HG02970 (cell line): Measurements from ENCODE around the gene ISG20.

Source experiments
- ATAC-seq: cut with Tn5 transposase; IDR thresholded peaks from one replicate; pipeline ENCODE4 v1.9.1; 2021; ENCODE audit warnings: mild to moderate bottlenecking, moderate library complexity, moderate number of reproducible peaks; ENCODE audit not compliant: unreplicated experiment, low FRiP score

The ISG20 gene

DNA sequence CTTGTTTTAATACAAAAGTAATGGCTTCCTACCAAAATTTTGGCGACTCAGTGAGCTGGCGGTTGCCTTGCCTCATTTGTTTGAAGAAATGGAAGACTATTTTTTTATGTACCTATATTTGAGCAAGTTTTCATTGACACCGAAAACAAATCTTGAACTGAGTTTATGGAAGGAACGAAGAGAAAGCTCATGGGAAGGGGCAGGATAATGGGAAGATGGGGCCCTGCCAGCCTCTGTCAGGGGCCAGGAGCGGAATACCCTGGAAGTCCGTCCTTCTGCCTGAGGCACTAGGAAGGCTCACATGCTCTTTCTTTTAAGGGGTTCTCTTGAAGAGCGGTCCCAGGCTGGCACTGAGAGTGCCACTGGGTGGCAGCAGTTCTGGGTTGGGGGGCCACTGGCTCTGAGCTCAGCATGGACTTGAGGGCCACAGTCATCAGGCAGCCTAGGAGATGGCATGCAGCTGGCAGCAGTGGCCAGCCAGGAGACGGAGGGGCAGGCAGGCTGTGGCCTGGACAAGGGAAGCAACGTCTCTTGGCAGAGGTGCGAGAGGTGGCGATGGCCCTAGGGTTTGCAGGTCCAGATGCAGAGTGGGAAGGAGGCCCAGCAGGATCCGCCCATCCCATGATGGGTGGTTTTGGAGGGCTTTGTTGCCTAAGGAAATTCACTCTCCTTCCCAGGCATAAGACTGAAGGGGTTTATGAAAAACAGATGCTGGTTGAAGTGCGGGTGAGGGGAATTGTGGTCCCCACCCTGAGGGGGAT, 41.6 kb downstream of the ISG20 start:
- ATAC-seq: no peak

DNA sequence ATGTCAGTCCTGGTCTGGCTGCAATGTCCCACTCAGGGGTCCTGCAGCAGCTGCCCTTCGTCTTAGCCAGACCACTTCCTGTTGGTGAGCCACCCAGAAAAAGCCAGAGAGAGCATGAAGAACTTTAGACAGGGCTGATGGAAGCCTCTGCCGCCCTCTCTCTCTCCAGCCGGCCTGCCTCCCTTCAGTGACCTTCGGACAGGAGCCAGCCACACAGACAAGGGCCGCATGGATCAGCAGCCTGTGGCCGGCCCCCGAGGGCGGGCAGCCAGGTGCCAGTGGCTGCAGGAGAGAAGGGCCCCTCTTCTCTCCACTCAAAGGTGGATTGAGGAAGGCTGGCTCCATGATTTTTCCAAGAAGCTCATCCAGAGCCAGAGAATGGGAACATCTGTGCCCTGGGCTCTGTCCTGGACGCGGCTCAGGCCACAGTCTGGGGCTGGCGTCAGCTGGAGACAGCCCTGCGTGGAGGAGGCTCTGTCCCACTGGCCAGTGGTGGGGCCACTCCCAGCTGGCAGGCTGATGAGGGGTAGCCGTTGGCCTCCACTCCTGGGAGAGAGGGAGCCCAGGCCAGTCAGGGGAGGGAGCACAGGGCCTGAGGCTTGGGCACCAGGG, 42.9 kb downstream of the ISG20 start:
- no peak for ATAC-seq

GRCh38 chr15:88684345-88684744, 45.5 kb downstream of the ISG20 start:
- no peak for ATAC-seq

- no peak for ATAC-seq
Observed at GRCh38 chr15:88686166-88686565, 47.4 kb downstream of the ISG20 start.

GRCh38 chr15:88688394-88688933, 49.6 kb downstream of the ISG20 start:
- no peak for ATAC-seq

DNA sequence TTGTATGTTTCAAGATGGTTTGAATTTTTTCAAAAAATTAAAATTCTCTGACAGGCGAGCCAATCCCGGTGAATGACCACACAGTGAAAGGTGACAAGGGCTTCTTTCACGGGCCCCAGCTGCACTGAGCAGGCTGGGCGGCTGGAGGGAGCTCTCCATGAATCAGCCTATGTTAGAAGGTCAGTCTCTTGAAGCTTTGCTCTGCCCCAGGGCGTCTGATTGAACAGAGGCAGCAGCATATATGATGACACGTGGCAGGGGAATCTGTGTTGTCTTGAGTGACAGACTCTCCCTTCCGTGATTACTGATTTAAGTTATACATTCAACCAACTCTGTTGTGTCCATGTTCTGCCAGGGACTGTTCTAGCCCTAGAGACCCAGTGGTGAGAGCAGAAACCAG, 51.5 kb downstream of the ISG20 start:
- no peak for ATAC-seq

GRCh38 chr15:88693191-88693590, 54.4 kb downstream of the ISG20 start:
- ATAC-seq: no peak

DNA sequence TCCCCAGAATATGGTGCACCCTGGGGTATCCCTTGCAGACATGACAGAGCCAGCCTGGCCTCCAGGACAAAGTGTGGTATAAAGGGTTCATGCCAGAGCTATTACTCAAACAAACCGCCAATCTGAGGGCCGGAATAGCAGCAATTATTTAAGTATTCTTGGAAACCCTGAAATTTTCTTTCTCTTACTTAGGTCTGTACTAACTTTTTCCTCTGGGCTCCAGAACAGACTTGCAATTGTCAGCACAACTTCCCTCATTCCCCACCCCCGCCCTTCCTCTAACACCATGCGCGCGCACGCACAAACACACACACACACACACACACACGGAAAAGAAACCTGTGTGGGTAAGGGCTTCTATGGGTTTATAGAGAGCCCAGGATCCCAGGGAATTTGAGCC, 56.3 kb downstream of the ISG20 start:
- no peak for ATAC-seq

DNA sequence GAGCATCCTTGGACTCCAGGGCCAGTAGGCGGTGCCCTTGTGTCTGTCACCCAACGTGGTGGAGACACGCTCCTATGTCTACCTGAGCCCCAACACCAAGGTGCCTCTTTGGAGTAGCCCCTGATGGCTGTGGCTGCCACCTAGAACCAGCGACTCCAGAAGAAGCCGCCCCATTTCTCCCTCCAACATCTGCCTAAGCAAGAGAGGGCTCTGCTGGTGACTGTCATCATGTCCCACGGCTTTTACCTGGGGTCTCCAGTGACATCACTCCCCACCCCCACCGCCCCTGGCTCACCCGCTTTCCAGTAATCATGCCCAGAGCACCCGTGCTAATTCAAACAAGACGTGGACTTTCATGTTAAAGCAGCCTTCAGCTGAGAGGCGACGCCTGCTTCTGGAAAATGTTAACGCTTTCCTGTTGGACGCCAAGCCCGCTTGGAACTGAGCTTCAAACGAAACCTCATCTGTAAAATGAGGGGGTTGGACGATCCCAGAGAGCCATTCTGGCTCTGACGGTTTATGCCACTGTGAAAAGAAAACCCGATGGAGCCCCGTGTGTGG, 57.0 kb downstream of the ISG20 start:
- no peak for ATAC-seq

- no peak for ATAC-seq
Observed at GRCh38 chr15:88696254-88696653, 57.4 kb downstream of the ISG20 start.

DNA sequence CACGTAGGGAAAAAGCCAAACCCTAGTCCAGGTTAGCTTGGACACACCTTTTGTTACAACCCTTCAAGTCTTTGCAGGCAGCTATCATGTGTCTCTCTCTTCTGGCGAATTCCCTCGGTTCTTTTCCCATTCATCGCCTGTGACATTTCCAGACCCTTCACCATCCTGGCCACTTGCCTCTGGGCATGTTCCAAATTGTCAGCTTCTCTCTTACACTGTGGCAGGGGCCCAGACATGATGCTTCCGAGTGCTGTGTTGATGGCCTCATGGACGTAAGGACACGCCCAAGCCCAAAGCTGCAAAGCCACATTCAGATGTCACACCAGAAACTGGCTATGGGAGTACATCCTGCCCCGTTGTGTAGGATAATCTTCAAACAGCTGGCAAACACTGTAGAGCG, 58.5 kb downstream of the ISG20 start:
- no peak for ATAC-seq

- ATAC-seq: no peak
Observed at GRCh38 chr15:88699861-88700260, 61.0 kb downstream of the ISG20 start.

DNA sequence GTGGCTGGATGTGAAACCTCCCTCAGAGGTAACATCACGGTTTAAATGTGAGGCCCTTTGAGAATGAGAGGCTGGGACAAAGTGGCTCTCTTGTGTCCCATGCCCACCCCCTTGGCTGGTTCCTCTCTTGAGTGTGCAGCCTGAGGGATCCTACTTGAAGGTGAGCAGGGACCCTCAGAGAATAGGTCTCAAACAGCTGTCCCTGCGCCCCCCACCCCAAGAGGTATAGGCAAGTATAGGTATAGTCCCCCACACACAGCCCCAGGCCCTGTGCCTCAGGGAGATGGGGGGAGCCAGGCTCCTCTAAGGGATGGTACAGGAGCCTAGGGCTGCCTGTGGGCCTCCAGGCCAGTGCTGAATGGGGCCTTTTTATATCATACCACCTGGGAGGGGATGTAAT, 61.9 kb downstream of the ISG20 start:
- ATAC-seq: no peak

DNA sequence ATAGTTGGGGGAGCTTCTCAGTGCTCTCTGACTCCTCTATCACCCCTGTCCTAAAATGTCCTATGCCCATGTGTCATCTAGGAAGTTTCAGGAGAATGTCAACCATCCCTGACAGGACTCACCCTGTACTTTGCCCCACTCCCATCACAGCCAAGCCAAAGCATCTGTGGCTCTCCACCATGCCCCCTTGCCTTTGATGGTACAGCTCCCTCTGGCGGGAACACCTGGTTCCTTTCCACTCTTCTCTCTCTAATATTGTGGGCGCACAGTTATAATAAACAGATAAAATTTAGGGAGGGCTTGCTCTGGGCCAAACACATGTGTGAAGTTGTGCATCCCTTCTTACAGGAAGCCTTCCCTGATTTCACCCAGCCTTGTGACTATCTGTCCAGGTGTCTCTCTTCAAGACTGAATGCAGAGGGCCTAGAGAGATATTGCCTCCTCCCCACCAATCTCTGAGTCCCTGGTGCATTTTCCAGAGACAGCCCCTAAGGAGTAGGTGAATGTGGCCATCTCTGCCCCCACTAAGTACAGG, 62.8 kb downstream of the ISG20 start:
- ATAC-seq: no peak

- no peak for ATAC-seq
Observed at GRCh38 chr15:88702983-88703382, 64.2 kb downstream of the ISG20 start.

GRCh38 chr15:88703533-88703932, 64.7 kb downstream of the ISG20 start:
- ATAC-seq: no peak

GRCh38 chr15:88704791-88705768, 66.3 kb downstream of the ISG20 start:
- no peak for ATAC-seq

DNA sequence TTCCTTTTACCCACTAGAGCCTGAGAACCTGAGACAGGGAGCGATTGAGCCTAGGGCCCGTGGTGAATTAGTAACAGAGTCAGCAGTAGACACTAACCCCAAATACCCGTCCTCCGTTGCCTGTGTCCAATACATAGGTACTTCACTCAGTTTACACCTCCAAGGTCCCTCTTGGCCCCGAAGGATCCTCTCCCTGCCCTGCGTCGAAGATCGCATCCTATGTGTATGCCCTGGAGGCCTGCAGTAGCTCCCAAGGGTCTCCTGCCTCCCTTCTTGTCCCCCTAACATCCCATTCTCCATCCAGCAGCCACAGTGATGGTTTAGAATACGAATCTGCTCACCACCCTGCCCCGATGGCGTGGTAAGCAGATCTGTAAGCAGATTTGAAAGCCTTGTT, 67.0 kb downstream of the ISG20 start:
- ATAC-seq: no peak
